HepG2 (cell line): ENCODE measurements around the gene ZMYND8. TPM values are rescaled to one million over a fixed set of nuclear protein-coding genes. Genes with fewer than 3 reads are reported as not detected.

Source experiments
- ADNP ChIP-seq: sonication (generic); formaldehyde crosslinking; IDR thresholded peaks from 2 replicates; pipeline ENCODE4 v1.4.0; 2020; ENCODE audit warnings: missing genetic modification reagents
- CENPT ChIP-seq: sonication (generic); formaldehyde crosslinking; IDR thresholded peaks from 2 replicates; pipeline ENCODE4 v1.8.0; 2022; ENCODE audit warnings: low read depth, mild to moderate bottlenecking, moderate library complexity, missing genetic modification reagents
- DZIP1 ChIP-seq: sonication (generic); formaldehyde crosslinking; IDR thresholded peaks from 2 replicates; pipeline ENCODE4 v1.5.0; 2020; ENCODE audit warnings: mild to moderate bottlenecking, missing genetic modification reagents
- EEA1 ChIP-seq: sonication (generic); formaldehyde crosslinking; IDR thresholded peaks from 2 replicates; pipeline ENCODE4 v1.5.1; 2020; ENCODE audit warnings: mild to moderate bottlenecking, missing genetic modification reagents, borderline replicate concordance
- ERF ChIP-seq: IDR thresholded peaks from 2 replicates; pipeline ENCODE4 v1.6.1; 2018; ENCODE audit warnings: missing biosample characterization, missing genetic modification reagents
- HOXA5 ChIP-seq: sonication (generic); formaldehyde crosslinking; IDR thresholded peaks from 2 replicates; pipeline ENCODE4 v1.4.0; 2020; ENCODE audit warnings: missing genetic modification reagents
- JDP2 ChIP-seq: sonication (generic); formaldehyde crosslinking; IDR thresholded peaks from 2 replicates; pipeline ENCODE4 v1.8.1; 2022; ENCODE audit warnings: missing genetic modification reagents, borderline replicate concordance
- KLF12 ChIP-seq: sonication (generic); formaldehyde crosslinking; IDR thresholded peaks from 2 replicates; pipeline ENCODE4 v1.4.0; 2020; ENCODE audit warnings: missing genetic modification reagents, borderline replicate concordance
- KMT2B ChIP-seq: IDR thresholded peaks from 2 replicates; pipeline ENCODE4 v1.6.1; 2016; ENCODE audit warnings: missing genetic modification reagents, missing compliant biosample characterization
- MAFG ChIP-seq: sonication (generic); formaldehyde crosslinking; IDR thresholded peaks from 2 replicates; pipeline ENCODE4 v1.5.1; 2020; ENCODE audit warnings: mild to moderate bottlenecking, missing genetic modification reagents
- NFYB ChIP-seq: sonication (generic); formaldehyde crosslinking; IDR thresholded peaks from 2 replicates; pipeline ENCODE4 v1.4.0; 2020; ENCODE audit warnings: missing genetic modification reagents
- RFX5 ChIP-seq: IDR thresholded peaks from 2 replicates; pipeline ENCODE4 v1.6.1; 2011; ENCODE audit warnings: low read depth, low read length, improper control_type of control experiment
- STAG1 ChIP-seq: sonication (generic); formaldehyde crosslinking; IDR thresholded peaks from 2 replicates; pipeline ENCODE4 v1.4.0; 2020; ENCODE audit warnings: missing genetic modification reagents
- TEAD2 ChIP-seq: sonication (generic); formaldehyde crosslinking; IDR thresholded peaks from 2 replicates; pipeline ENCODE4 v1.9.0; 2021; ENCODE audit warnings: missing genetic modification reagents
- THYN1 ChIP-seq: sonication (generic); formaldehyde crosslinking; IDR thresholded peaks from 2 replicates; pipeline ENCODE4 v1.8.1; 2023; ENCODE audit warnings: low read depth, mild to moderate bottlenecking, moderate library complexity, missing genetic modification reagents, borderline replicate concordance
- ZBTB3 ChIP-seq: sonication (generic); formaldehyde crosslinking; IDR thresholded peaks from 2 replicates; pipeline ENCODE4 v1.4.0; 2020; ENCODE audit warnings: low read depth, mild to moderate bottlenecking, moderate library complexity, missing genetic modification reagents, borderline replicate concordance
- ZMYM2 ChIP-seq: sonication (generic); formaldehyde crosslinking; IDR thresholded peaks from 2 replicates; pipeline ENCODE4 v1.8.0; 2022; ENCODE audit warnings: mild to moderate bottlenecking, missing genetic modification reagents
- ZNF142 ChIP-seq: sonication (generic); formaldehyde crosslinking; IDR thresholded peaks from 2 replicates; pipeline ENCODE4 v1.4.0; 2020; ENCODE audit warnings: missing genetic modification reagents
- ZNF207 ChIP-seq: fragments of 450-650 bp; IDR thresholded peaks from 2 replicates; pipeline ENCODE4 v1.6.1; 2016; ENCODE audit warnings: antibody characterized with exemption, borderline replicate concordance
- ZNF382 ChIP-seq: sonication (generic); formaldehyde crosslinking; IDR thresholded peaks from 2 replicates; pipeline ENCODE4 v1.5.0; 2020; ENCODE audit warnings: missing genetic modification reagents, mild to moderate bottlenecking, borderline replicate concordance
- ZNF709 ChIP-seq: sonication (generic); formaldehyde crosslinking; IDR thresholded peaks from 2 replicates; pipeline ENCODE4 v1.5.0; 2020; ENCODE audit warnings: mild to moderate bottlenecking, missing genetic modification reagents
- ZNF724P ChIP-seq: sonication (generic); formaldehyde crosslinking; IDR thresholded peaks from 2 replicates; pipeline ENCODE4 v1.8.0; 2022; ENCODE audit warnings: missing genetic modification reagents, borderline replicate concordance
- polyA plus RNA-seq, 8 experiments: library from polyadenylated mRNA; depleted of rRNA in 3 of 8; stranded (reverse) in 7 of 8; unstranded in 1 of 8; fragments of >200 nt; fragmentation: Illumina TruSeq in 4 of 8; extraction: Trizol in 4 of 8; gene quantifications; 2 replicates each; pipeline versions ENCODE4 v1.2.1 to v1.2.3, GENCODE V29; 2011 to 2016; ENCODE audit warnings: low read depth in 4 of 8, missing spikeins in 1 of 8, mixed read lengths in 1 of 8; ENCODE audit not compliant: insufficient read depth in 1 of 8
- total RNA-seq, 5 experiments: library from RNA; depleted of rRNA; stranded (reverse); fragments of >200 nt; fragmentation: Illumina TruSeq; extraction: Trizol; gene quantifications; 2 replicates each; pipeline ENCODE4 v1.2.3, GENCODE V29; 2016; ENCODE audit warnings: low read depth in 1 of 5
- TF ChIP-seq, protein P1 (sequence below): conservative IDR thresholded peaks from 2 replicates; pipeline ENCODE4 v1.6.1; 2018; ENCODE audit warnings: missing genetic modification reagents

Gene ZMYND8
- total and polyA plus RNA-seq, 2 of the 13 experiments (the other 11 are each of a cell fraction or from before 2014, with no cell fraction given) = 53.9 to 84.7 TPM

GRCh38 chr20:47195573-47195972 is 160.9 kb downstream of the ZMYND8 start (continued):
- TF ChIP-seq KLF12 (CRISPR knock-in tag) (no peak), ADNP (no peak), ZMYM2 (CRISPR knock-in tag) (peak; percentile 57; the same call in 1 of the 2 replicates), HOXA5 (CRISPR knock-in tag) (no peak), DZIP1 (0 out of 2 replicates have a peak, but pooled peaks have one; percentile 4), ZNF724P (no peak), ERF (CRISPR knock-in tag) (peak; percentile 30; the same call in 1 of the 2 replicates), STAG1 (no peak), CENPT (CRISPR knock-in tag) (no peak), MAFG (CRISPR knock-in tag) (no peak), NFYB (CRISPR knock-in tag) (no peak), JDP2 (CRISPR knock-in tag) (no peak), THYN1 (CRISPR knock-in tag) (no peak), ZNF709 (CRISPR knock-in tag) (no peak), ZBTB3 (CRISPR knock-in tag) (no peak), KMT2B (no peak), RFX5 (no peak), TEAD2 (CRISPR knock-in tag) (no peak), ZNF207 (no peak), EEA1 (CRISPR knock-in tag) (no peak), ZNF382 (no peak), ZNF142 (no peak)
- TF ChIP-seq, protein P1, sequence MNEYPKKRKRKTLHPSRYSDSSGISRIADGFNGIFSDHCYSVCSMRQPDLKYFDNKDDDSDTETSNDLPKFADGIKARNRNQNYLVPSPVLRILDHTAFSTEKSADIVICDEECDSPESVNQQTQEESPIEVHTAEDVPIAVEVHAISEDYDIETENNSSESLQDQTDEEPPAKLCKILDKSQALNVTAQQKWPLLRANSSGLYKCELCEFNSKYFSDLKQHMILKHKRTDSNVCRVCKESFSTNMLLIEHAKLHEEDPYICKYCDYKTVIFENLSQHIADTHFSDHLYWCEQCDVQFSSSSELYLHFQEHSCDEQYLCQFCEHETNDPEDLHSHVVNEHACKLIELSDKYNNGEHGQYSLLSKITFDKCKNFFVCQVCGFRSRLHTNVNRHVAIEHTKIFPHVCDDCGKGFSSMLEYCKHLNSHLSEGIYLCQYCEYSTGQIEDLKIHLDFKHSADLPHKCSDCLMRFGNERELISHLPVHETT (CRISPR knock-in tag) = no peak
